ENCODE data around the gene DHX30.

Gene DHX30

DNA sequence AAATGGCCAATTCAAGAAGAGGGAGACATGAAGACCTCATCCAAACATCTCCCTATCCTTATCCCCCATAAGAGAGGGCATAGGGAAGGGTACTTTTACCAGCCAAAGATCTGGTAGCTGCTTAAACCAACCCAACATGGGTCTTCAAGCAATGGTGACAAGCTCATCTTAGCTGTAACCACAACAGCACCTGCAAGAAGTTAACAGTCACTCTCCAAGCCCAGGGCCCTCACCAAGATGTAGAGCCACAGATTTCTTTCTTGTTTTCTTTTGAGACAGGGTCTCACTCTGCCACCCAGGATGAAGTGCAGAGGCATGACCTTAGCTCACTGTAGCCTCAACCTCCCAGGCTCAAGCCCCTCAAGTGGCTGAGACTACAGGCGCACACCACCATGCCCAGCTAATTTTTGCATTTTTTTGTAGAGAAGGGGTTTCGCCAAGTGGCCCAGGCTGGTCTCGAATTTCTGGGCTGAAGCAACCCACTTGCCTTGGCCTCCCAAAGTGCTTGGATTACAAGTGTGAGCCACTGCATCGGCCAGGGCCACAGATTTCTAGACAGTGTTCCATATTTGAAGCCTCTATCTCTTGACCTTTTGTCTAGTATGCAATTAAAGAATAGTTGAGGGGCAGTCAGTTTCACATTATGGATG lies 57.1 kb downstream of the DHX30 start:
- H3K4me3 ChIP-seq (replicated peaks; ENCODE audit: low read depth, low read length): no peak overlapping the region
- TF ChIP-seq, protein P1, sequence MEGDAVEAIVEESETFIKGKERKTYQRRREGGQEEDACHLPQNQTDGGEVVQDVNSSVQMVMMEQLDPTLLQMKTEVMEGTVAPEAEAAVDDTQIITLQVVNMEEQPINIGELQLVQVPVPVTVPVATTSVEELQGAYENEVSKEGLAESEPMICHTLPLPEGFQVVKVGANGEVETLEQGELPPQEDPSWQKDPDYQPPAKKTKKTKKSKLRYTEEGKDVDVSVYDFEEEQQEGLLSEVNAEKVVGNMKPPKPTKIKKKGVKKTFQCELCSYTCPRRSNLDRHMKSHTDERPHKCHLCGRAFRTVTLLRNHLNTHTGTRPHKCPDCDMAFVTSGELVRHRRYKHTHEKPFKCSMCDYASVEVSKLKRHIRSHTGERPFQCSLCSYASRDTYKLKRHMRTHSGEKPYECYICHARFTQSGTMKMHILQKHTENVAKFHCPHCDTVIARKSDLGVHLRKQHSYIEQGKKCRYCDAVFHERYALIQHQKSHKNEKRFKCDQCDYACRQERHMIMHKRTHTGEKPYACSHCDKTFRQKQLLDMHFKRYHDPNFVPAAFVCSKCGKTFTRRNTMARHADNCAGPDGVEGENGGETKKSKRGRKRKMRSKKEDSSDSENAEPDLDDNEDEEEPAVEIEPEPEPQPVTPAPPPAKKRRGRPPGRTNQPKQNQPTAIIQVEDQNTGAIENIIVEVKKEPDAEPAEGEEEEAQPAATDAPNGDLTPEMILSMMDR (IDR thresholded peaks at IDR 0.05; ENCODE audit: low read depth, low read length, missing control alignments): no peak
- DNase-seq (ENCODE audit: extremely low read depth, low read depth): no peak

DNA sequence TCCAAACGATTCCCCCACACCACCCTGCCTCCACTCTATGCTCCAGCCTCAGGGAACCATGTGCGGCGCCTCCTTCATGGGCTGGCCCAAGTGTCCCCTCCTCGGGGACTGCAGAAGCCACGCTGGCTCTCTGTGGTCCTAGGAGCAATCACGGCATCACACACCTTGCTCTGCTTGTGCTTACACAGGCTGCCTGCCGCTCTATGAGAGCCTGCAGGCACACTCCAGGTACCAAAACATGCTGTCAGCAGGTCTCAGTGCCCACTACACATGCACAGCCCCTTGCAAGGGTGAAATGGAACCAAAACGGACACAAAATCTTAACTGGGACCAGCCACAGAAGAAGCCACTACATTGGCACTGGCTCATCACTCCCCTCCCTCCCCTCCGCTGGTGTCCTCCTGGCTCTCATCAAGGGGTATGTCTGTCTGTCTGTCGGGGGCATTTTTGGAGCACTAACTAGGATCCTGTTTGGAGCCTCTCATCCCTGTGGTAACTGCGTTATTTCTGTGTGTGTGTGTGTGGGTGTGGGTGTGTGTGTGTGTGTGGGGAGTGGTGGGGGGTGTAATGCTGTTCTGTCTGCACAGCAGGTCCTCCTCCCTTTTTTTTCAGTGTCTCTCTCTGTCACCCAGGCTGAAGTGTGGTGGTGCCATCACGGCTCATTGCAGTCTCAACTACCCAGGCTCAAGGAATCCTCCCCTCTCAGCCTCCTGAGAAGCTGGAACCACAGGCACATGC lies 60.6 kb downstream of the DHX30 start:
- DNase-seq (ENCODE audit: extremely low read depth, low read depth): no peak
- H3K4me3 ChIP-seq (replicated peaks; ENCODE audit: low read depth, low read length): no peak overlapping the region
- TF ChIP-seq, protein P1 (IDR thresholded peaks at IDR 0.05; ENCODE audit: low read depth, low read length, missing control alignments): no peak

DNA sequence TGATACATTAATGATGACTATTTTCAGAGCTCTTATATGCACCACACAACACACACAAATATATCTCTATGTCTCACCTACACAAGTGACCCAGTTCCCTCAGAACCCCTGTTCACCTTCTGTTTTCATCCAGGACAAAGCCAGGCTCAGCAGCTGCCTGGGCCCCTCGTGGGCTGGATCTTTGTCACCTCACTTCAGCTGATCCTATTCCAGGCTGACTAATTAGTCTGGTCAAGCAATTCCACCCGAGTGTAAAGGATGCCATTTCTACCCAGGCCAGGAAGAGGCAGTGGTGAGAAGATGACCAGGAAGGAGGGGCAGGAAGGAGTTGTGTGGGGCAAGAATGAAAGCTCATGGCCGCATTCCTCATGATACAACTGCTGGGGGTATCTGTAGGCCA lies 62.3 kb downstream of the DHX30 start:
- no peak for DNase-seq (ENCODE audit: extremely low read depth, low read depth)
- TF ChIP-seq, protein P1 (IDR thresholded peaks at IDR 0.05; ENCODE audit: low read depth, low read length, missing control alignments): no peak

DNA sequence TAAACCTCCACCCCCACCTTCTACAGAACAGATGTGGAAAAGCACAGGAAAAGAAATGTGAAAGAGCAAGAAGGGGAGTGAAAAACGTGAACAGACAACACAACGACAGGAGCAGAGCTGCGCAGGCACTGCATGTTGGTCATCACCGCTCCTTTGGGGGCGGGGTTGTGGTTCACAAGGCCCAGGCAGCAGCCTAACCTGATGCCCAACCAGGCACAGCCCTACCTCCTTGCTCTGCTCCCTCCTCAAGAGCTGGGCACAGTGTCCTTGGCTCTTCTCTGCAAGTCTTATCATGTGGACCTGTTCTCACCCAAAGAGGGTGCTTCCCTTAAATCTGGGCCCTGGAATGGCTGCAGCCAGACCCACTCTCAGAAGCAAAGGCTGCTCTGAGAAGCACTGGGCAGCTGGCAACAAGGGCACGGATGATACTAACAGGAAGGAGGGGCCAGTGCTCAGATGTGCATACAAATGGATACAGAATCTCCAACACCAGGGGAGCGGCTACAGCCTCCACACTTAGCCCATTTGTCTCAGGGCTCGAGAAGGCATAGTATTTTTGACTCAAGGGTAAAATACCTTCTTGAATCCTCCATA lies 64.6 kb downstream of the DHX30 start:
- no peak overlapping the region for H3K4me3 ChIP-seq (replicated peaks; ENCODE audit: low read depth, low read length)
- no peak for DNase-seq (ENCODE audit: extremely low read depth, low read depth)
- TF ChIP-seq, protein P1 (IDR thresholded peaks at IDR 0.05; ENCODE audit: low read depth, low read length, missing control alignments): no peak

More for the DNA sequence above, 62.3 kb downstream of the DHX30 start:
- H3K4me3 ChIP-seq (replicated peaks; ENCODE audit: low read depth, low read length): no peak overlapping the region

DNA sequence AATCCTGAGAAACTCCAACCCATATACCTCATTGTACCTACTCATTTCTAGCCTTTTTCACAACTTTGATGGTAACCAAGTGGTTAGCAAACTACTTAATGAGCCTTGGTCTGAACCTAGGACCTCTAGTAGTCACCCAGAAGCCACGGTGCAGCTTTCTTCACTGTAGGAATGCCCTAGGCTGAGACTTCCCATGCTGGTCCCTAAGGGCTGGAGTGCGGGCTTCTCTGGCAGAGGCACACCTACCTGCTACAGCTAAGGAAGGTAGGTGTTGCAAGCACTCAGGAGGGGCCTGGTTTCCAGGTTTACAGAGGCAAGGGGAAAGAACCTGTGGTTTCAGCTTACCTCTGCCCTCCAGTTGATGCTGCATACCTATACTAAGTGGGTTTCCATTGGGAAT lies 65.4 kb downstream of the DHX30 start:
- TF ChIP-seq, protein P1 (IDR thresholded peaks at IDR 0.05; ENCODE audit: low read depth, low read length, missing control alignments): no peak
- DNase-seq (ENCODE audit: extremely low read depth, low read depth): no peak
- H3K4me3 ChIP-seq (replicated peaks; ENCODE audit: low read depth, low read length): no peak overlapping the region

DNA sequence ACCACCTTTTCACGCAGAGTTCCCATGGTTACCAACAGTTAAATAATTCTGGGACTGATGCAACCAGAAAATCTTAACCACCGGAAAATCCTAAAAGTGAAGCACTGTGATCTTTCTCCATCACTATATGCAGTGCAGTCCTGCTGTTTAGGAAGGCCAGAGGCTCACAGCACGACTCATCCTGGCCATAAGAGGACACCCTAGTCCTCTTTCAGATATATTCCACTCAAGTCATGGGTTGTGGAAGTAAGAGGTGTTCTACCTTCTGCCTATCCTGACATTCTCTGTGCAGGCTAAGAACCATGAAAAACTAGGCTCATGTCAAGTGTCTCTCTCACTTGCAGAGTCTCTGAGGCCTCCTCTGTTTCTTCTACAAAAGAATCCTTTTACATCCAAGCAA lies 67.2 kb downstream of the DHX30 start:
- no peak overlapping the region for H3K4me3 ChIP-seq (replicated peaks; ENCODE audit: low read depth, low read length)
- TF ChIP-seq, protein P1 (IDR thresholded peaks at IDR 0.05; ENCODE audit: low read depth, low read length, missing control alignments): no peak
- DNase-seq (ENCODE audit: extremely low read depth, low read depth): no peak
